OCI-LY1 (cell line): ENCODE results near the gene GABBR2.

ENCODE experiments used
- H2AFZ ChIP-seq: fragments of 200-600 bp; sonication (generic), shearing (Covaris generic); 2 replicates; pipeline ENCODE4 v1.6.0; 2014; ENCODE audit warnings: antibody characterized with exemption, mild to moderate bottlenecking, low read length
- H3F3A ChIP-seq: fragments of 200-600 bp; sonication (generic), shearing (Covaris generic); 2 replicates; pipeline ENCODE4 v1.6.0; 2014; ENCODE audit warnings: mild to moderate bottlenecking, antibody characterized with exemption, low read length, moderate library complexity; ENCODE audit not compliant: insufficient read depth
- H3K27ac ChIP-seq: fragments of 200-600 bp; sonication (generic); 2 replicates; pipeline ENCODE4 v1.5.1; 2014; ENCODE audit warnings: low read length, mixed run types, mild to moderate bottlenecking, low read depth; ENCODE audit not compliant: poor library complexity, severe bottlenecking
- H3K27me3 ChIP-seq: fragments of 200-600 bp; sonication (generic); 2 replicates; pipeline ENCODE4 v1.6.0; 2014; ENCODE audit warnings: antibody characterized with exemption, mild to moderate bottlenecking, low read length, moderate library complexity; ENCODE audit not compliant: insufficient read depth
- H3K36me3 ChIP-seq: fragments of 200-600 bp; sonication (generic); 2 replicates; pipeline ENCODE4 v1.6.1; 2014; ENCODE audit warnings: mild to moderate bottlenecking, antibody characterized with exemption, low read length, moderate library complexity, mixed read lengths; ENCODE audit not compliant: insufficient read depth
- H3K4me1 ChIP-seq: fragments of 200-600 bp; sonication (generic); 2 replicates; pipeline ENCODE4 v1.5.1; 2014; ENCODE audit warnings: mild to moderate bottlenecking, low read length, moderate library complexity; ENCODE audit not compliant: insufficient read depth, severe bottlenecking
- H3K4me2 ChIP-seq: fragments of 200-600 bp; sonication (generic), shearing (Covaris generic); 2 replicates; pipeline ENCODE4 v1.6.1; 2014; ENCODE audit warnings: low read length
- H3K4me3 ChIP-seq: fragments of 200-600 bp; sonication (generic); 2 replicates; pipeline ENCODE4 v1.5.1; 2014; ENCODE audit warnings: low read length, low read depth, mild to moderate bottlenecking, mixed read lengths; ENCODE audit not compliant: poor library complexity, severe bottlenecking
- H3K79me2 ChIP-seq: fragments of 200-600 bp; shearing (Covaris generic); 2 replicates; pipeline ENCODE4 v1.6.1; 2016; ENCODE audit warnings: mixed run types, low read length, mixed read lengths; ENCODE audit not compliant: insufficient read depth
- H3K9ac ChIP-seq: fragments of 200-600 bp; sonication (generic), shearing (Covaris generic); 2 replicates; pipeline ENCODE4 v1.6.1; 2014; ENCODE audit warnings: mild to moderate bottlenecking, low read length, mixed read lengths
- H3K9me2 ChIP-seq: fragments of 200-600 bp; sonication (generic), shearing (Covaris generic); 2 replicates; pipeline ENCODE4 v1.6.1; 2014; ENCODE audit warnings: low read depth, mild to moderate bottlenecking, low read length, mixed read lengths
- H3K9me3 ChIP-seq: fragments of 200-600 bp; shearing (Covaris generic); 2 replicates; pipeline ENCODE4 v1.6.1; 2014; ENCODE audit warnings: low read length, mixed read lengths
- H4K20me1 ChIP-seq: fragments of 200-600 bp; sonication (generic), shearing (Covaris generic); 2 replicates; pipeline ENCODE4 v1.6.0; 2016; ENCODE audit warnings: mild to moderate bottlenecking, low read length; ENCODE audit not compliant: insufficient read depth
- CTCF ChIP-seq: fragments of 200-600 bp; sonication (generic), shearing (Covaris generic); IDR thresholded peaks from 2 replicates; pipeline ENCODE4 v1.5.1; 2017; ENCODE audit warnings: mild to moderate bottlenecking, antibody characterized with exemption, low read length, moderate library complexity, mixed read lengths
- EZH2 ChIP-seq: fragments of 200-600 bp; sonication (generic), shearing (Covaris generic); IDR thresholded peaks from 2 replicates; pipeline ENCODE4 v1.8.0; 2017; ENCODE audit warnings: borderline replicate concordance, mixed run types, mild to moderate bottlenecking, antibody characterized with exemption, low read length, moderate library complexity, mixed read lengths

Gene GABBR2

DNA sequence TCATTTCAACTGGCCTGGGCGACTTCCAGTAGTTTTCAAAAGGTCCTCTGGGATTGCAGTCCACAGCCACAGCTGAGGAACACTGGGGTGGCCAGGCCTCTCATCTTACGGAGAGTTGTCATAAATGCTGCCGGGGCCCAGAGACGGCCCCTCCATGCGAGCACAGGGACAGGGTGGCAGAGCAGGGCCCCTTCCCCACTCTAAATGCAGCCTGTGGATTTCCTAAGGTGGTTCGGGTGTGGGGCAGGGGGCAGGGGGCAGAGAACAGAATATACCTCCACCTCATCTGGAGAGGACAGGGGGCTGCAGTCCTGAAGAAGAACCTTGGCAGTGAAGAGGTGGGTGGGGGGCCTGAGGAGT lies 339.7 kb downstream of the GABBR2 start:
- no peak for TF ChIP-seq CTCF
- TF ChIP-seq EZH2 = no peak
- H3K9me2 ChIP-seq = no peaks in the 10 kb centered on the region
- H2AFZ ChIP-seq = no peak overlapping the region
- no peak overlapping the region for H3K4me2 ChIP-seq
- H3K4me3 ChIP-seq = no peak overlapping the region
- H3K36me3 ChIP-seq = no peaks in the 10 kb centered on the region
- peaks cover 4% of the 10 kb centered on the region; the same call in 1 of the 2 replicates for H3K9me3 ChIP-seq
- no peaks in the 10 kb centered on the region for H3K79me2 ChIP-seq
- no peak overlapping the region for H3K27ac ChIP-seq
- H3K27me3 ChIP-seq = peaks cover 6% of the 10 kb centered on the region; the same call in 1 of the 2 replicates
- H3F3A ChIP-seq = no peaks in the 10 kb centered on the region
- no peak overlapping the region for H3K9ac ChIP-seq
- H4K20me1 ChIP-seq = no peaks in the 10 kb centered on the region
- no peaks in the 10 kb centered on the region for H3K4me1 ChIP-seq

- peaks cover 4% of the 10 kb centered on the region; the same call in 1 of the 2 replicates for H3K9me3 ChIP-seq
- no peak overlapping the region for H3K4me3 ChIP-seq
- no peak overlapping the region for H3K27ac ChIP-seq
- no peaks in the 10 kb centered on the region for H4K20me1 ChIP-seq
- no peaks in the 10 kb centered on the region for H3K79me2 ChIP-seq
- no peak overlapping the region for H2AFZ ChIP-seq
- TF ChIP-seq EZH2 = no peak
- TF ChIP-seq CTCF = no peak
- no peaks in the 10 kb centered on the region for H3K9me2 ChIP-seq
- H3K9ac ChIP-seq = no peak overlapping the region
- no peaks in the 10 kb centered on the region for H3K4me1 ChIP-seq
- H3K36me3 ChIP-seq = no peaks in the 10 kb centered on the region
- no peak overlapping the region for H3K4me2 ChIP-seq
- H3F3A ChIP-seq = no peaks in the 10 kb centered on the region
- peaks cover 6% of the 10 kb centered on the region; the same call in 1 of the 2 replicates for H3K27me3 ChIP-seq
Observed at GRCh38 chr9:98368366-98369065, 340.2 kb downstream of the GABBR2 start.

DNA sequence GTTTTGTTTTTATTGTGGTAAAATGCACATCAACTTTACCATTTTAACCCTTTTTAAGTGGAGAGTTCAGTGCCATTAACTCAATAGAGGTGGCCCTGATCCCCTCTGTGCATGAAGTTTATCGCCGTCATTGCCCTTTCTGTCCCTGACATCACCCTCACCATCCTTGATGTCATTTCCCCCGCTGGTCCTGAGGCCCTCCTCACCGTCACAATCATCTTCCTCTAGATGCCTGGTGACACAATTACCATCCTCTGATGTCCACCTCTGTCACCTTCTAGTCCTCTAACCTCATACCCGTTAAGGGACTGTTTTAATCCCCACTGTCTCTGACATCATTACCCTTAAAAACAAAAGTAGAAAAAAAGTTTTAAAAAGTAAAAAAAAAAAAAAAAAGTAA lies 340.8 kb downstream of the GABBR2 start:
- H2AFZ ChIP-seq = no peak overlapping the region
- peaks cover 6% of the 10 kb centered on the region; the same call in 1 of the 2 replicates for H3K27me3 ChIP-seq
- no peaks in the 10 kb centered on the region for H3K4me1 ChIP-seq
- peaks cover 4% of the 10 kb centered on the region; the same call in 1 of the 2 replicates for H3K9me3 ChIP-seq
- H3F3A ChIP-seq = no peaks in the 10 kb centered on the region
- H3K36me3 ChIP-seq = no peaks in the 10 kb centered on the region
- H3K4me2 ChIP-seq = no peak overlapping the region
- no peaks in the 10 kb centered on the region for H4K20me1 ChIP-seq
- H3K27ac ChIP-seq = no peak overlapping the region
- H3K79me2 ChIP-seq = no peaks in the 10 kb centered on the region
- no peaks in the 10 kb centered on the region for H3K9me2 ChIP-seq
- no peak overlapping the region for H3K9ac ChIP-seq
- no peak for TF ChIP-seq CTCF
- no peak for TF ChIP-seq EZH2
- H3K4me3 ChIP-seq = no peak overlapping the region
